RPMI8226 (cell line): ENCODE results near the gene CERS1.

Experiments used
- DNase-seq: peaks from one replicate; pipeline ENCODE4 v3.0.0-alpha.2; 2015

Gene CERS1

DNA sequence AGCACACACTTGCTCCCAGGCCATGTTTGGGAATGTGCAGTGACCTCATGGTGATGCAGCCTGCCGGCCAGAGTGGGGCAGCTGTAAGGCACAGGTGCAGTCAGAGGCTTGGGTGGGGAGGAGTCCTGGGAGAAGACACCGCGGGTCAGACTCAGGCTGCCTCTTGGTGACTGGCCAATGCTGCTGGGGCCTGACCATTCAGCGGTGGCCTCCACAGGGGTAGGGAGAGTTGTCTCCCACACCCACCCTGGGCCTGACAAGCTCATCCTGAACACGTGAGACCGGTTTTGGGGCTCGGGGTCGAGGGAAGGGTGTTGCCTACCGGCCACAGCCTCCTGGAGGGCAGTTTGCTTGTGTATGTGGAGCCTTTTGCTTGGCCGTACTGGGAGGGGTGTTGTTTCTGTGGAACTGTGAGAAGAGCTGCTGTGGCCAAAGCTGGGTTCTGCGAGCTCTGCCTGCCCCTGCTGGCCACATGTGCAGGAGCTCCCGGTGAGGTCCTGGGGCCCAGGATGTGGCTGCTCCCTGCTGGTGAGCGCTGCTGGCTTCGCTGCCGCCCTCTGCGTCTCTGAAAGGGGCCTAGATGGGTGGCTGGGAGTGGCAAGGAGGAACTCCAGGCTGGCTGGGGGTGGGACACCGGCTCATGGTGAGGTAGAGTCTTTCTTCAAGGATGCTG, 42.1 kb downstream of the CERS1 start:
- no peak for DNase-seq

DNA sequence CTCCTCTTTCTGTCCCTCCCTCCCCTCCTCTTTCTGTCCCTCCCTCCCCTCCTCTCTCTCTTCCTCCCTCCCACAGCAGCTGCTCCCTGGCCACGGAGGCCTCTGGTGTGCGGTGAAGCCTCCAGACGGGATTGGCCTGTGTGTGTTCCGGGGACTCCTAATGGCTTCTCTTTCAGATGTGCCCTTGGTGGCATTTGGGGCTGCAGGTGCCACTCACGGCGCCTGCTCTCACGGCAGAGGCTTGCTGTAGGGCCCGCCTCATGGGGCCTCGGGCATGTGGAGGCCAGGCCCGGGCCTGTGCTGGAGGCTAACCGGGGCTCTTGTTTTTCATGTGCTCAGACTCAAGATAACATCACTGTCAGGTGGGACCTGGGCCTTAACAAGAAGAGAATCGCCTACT, 43.3 kb downstream of the CERS1 start:
- DNase-seq = no peak

DNA sequence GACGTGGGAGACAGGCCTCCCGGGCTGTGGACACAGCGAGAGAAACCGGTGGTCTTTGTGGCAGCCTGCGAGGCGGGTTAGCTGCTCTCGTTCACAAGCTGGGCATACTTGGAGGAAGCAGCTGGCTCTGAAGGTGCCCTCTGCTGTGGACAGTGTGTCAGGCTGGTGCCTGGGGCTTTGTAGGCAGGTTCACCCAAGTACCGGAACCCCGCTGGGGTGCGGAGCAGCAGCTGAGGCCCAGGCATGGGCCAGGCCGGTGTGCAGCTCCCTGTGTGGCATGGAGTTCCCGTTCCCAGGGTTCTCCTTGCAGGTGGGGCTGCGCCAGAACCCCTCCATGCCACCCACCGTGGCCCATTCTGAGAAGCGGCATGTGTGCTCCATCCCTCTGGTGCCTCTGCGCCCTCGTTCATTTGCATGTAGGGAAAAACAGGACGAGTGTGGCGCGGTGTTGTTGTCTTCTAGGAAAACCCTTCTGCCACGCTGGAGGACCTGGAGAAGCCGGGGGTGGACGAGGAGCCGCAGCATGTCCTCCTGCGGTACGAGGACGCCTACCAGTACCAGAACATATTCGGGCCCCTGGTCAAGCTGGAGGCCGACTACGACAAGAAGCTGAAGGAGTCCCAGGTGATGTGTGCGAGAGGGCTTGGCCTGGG, 44.2 kb downstream of the CERS1 start:
- no peak for DNase-seq

- DNase-seq = no peak
Observed at GRCh38 chr19:18850471-18851375, 45.2 kb downstream of the CERS1 start.

GRCh38 chr19:18849838-18850400, 46.0 kb downstream of the CERS1 start:
- no peak for DNase-seq

DNA sequence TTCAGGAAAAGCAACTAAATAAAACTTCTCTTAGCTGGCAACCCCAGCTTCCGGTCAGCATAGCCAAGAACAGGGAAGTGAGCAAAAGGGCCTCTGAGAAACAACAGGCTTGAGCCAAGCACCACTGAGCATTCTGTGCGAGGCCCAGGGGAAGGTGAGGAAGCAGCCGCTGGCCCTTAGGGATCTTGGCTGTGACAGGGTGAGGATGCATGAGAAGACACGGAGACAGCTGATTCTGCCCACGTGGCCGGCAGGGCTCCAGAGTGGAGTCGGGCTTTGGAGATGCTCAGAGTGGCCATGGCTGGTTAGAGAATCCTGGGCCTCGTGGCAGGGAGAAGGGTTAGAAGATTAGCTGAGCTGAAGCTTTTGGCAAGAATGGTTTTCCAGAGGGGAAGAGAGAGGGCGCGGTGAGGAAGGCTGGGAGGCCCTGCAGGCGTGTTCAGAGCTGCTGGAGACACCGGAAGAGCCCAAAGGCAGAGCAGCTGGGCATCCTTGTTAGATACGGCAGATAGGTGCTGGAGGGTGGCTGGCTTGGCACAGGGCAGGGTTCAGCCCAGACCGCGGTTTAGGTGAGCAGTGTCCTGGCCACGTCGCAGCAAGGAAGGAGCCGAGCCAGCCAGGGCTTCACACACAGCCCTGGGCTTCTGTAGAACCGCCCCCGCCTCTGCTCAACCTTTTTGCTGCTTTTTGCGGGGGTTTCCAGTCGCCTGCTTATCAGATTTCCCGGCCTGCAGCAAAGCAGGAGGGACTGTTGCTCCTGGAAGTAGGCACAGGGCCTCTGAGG, 46.9 kb downstream of the CERS1 start:
- no peak for DNase-seq

DNA sequence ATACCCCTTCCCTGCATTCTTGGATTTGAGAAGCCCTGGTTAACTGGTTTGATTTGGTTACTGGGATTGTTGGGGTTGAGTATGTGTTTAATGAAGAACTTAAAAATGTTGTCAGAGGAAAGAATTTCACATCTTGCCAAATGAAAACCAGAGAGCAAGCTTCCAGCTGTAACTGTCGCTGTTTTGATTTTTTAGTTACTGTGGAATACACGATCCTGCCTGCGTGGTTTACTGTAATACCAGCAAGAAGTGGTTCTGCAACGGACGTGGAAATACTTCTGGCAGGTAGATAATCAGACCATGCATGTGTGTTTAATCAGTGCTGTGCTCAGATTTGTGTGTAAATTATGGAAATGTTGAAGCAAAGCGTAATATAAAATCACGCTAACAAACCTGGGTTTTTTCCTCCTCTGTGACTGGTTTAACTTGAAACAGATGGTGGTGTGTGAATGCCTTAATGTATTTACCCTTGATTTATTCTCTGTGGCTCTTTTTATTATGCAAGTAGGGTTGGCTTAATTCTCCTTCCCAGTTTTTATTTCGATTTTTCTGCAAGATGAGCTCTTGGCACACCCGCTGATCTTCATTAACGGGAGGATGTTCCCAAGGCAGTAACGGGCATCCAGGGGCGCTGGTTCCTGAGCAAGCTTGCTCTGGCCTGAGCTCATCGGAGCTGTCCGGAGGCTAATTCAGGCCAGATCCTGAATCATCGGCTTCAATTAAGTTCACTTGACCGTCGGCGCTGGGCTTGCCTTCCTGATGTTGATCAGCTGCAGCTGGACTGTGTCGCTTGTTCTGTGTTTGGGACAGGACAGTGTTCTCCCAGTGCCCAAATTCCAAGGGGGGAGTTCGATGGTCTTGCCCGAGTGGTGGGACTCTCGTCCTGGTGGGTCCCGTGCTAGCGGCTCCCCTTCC, 48.2 kb downstream of the CERS1 start:
- DNase-seq = no peak

- DNase-seq = peak; percentile 66
Observed at GRCh38 chr19:18846862-18847548, 49.0 kb downstream of the CERS1 start.

- DNase-seq = no peak
Observed at GRCh38 chr19:18845961-18846360, 50.0 kb downstream of the CERS1 start.

GRCh38 chr19:18844806-18845329, 51.1 kb downstream of the CERS1 start:
- no peak for DNase-seq

DNA sequence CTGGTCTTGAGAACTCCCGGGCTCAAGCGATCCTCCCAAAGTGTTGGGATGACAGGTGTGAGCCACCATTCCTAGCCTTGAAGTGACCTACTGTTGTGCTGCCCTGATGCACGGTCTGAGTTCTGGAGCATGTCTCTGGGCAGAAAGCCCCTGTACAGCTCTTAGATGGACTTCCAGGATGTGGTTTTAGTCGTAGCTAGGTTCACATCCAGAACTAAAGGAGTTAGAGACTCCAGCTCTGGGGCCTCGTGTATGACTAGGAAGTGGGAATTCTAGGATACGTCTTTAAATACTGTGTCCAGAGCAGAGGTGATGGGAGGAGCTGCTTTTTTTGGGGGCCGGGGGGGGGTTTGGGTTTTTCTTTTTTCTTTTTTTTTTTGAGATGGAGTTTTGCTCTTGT, 52.0 kb downstream of the CERS1 start:
- DNase-seq = no peak

- DNase-seq = no peak
Observed at GRCh38 chr19:18842166-18842565, 53.8 kb downstream of the CERS1 start.

- no peak for DNase-seq
Observed at GRCh38 chr19:18841400-18841799, 54.6 kb downstream of the CERS1 start.

DNA sequence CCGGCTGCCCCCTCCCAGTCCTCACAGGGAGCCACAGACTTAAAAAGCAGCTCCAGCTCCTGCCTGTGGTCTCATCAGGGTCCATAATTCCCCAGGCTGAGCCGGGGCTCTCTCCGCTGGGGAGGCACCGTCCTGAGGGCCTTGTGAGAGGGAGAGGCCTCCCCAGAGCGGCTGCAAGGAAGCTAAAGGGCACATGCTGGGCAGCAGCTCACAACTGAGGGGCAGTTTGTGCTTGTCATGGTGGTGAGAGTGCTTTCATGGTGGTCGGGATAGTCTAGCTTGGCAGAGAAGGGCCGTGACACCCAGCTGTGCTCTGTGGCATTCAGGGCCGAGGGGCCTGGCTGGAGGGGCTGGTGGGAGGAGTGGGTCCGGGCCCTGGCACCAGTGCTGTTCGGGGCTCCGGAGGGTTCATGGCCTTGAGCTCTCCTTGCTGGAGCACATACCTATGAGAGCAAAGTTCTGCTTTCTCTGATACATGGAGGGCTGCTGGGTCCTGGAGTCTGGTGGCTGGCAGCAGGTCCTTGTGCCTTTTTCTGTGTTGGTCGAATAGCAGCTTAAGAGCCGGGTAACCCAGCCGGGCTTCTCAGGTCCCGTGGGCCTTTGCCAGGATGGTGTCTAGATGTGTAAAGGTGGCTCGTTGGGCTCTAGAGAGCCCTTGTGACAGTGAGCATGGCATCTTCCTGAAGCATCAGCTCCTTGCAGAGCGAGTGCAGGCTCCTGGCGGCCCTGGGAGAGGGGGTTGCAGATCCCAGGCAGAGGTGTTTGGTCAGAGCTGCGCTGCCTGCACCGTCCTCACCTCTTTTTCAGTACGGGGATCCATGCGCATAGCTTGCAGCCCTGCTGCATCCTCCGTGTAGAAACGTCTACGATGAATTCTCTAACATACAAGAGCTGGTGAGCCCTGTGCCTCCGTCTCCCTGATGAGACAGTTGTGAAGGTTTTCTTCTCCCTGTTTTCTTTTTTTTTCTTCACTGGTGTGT, 55.4 kb downstream of the CERS1 start:
- DNase-seq = no peak

DNA sequence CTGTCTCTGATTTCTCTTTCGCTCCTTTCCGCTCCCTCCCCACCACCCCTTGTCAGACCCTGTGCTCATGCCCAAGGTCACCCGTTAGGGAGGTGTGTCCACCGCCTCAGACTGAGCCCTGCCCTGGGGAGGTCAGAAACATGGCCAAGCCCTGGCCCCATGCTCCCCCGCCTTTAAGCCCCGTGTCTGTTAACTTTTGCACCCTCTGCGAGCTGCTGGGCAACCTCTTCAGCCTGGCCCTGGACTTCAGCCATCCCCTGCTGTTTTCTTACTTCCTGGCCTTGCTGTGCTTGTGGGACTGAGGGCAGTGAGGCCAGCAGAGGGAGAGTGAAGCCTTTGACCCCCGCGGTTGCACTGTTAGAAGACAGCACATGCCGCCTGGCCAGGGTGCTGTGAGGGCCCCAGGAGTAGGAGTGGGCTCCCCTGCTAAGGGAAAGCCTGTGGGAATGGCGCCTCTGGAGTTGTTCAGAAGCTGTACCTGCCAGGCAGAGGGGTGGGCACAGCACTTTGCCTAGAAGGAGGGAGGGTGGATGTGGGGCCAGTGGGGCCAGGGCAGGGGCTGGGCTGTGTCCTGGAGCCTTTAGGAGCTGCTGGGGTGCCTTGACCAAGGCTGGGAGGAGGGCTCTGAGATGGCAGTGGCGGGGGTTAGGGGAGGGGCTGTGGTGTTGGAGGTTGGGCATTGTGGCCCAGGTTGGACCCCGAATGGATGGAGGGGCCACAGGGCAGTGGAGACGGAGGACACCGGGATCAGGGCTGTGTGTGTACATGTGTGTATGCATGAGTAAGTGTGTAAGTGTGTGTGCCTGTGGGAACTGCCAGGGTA, 56.3 kb downstream of the CERS1 start:
- DNase-seq = no peak

GRCh38 chr19:18834644-18834984, 61.3 kb downstream of the CERS1 start:
- no peak for DNase-seq

DNA sequence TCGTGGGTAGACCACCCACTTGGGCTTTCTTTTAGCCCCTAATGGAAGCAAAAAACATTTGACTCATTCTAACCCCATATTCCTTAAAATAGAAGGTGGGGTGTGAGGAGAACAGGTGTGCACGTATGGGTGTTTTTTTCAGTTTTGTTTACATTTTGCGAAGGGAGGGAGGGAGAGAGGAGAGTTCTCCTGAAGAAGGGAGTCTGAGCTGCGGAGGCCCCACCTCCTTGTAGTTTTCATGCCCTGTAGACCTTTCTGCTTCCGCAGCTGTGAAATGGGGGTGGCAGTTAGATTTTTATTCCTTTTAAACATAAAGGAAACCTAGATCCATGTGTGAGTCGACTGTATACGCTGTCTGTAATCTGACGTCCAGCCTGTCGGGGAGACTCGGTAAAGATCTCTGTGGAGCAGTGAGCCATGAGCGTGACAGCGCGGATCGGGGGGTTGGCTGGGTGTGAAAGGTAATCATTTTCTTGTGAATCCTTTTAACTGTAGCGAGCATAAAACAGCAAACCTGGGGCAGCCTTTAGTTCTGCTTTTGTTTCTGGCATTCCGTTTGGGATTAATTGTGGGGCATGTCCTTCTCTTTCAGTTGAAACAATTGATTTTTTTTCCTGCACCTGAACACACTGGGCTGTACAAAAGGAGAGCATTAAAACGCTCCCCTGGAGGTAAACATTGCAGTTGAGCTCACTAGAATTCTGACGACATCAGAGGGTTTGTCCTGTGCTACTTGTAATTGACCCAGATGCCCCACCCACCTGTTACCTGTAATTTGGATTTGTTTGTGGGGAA, 61.9 kb downstream of the CERS1 start:
- DNase-seq = peak; percentile 56

GRCh38 chr19:18833141-18833476, 62.8 kb downstream of the CERS1 start:
- DNase-seq = no peak
